ENCODE measurements around the gene ABCA1.
A peak's percentile ranks its signal among the peaks of the same experiment; 100 is the strongest.
"Not testable (repeated sequence)": the region's sequence is repeated elsewhere in the genome, so short reads cannot be mapped to it uniquely, and the experiment has no call there.

The ABCA1 gene

DNA sequence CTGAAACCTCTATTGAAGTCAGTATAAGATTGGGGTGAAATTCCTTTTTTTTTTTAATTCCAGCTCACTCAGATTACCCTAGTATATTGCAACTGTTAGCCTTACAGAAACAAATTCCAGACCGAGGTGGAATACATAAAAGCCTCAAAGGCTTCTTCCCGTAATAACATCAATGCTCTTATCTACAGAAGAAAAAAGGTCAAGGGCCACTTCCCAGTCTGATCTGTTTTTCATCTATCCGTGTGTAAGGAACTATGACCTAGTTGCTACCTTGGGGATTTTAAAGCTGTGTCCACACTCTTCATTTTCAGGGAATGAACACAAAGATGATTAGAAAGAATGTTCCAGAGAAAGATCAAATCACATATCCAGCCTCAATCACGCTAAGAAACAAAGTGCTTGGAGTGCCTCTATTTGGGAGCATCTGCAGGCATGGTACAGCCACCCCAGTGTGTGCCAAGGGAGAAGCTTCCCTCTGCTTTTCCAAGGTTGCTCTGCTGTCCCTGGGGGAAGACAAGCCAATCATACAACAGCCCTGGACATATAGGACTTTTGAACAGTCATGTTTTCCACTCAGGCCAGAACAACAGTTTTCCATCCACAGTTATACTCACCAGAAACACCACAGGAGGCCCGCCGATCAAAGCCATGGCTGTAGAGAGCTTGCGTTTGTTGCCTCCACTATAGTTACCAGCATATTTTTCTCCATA is 140.5 kb downstream of the ABCA1 start:
- DNase-seq, result no peak

DNA sequence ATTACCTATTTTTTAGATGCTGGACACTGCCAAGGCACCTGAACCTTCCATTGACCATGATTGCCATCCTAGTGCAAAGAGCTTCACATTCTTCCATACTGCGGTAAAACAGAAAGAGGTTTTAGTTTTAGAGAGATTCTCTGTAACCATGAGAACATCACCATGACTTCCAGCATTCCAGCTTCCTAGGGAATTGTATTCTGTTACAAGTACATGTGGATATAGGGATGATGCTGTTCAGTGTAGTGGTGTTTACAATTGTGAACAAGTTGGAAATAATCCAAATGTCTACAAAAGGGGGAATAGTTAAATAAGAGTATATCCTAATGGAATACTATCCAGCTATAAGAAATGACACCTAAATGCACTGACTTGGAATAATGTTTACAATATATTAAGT is 141.7 kb downstream of the ABCA1 start:
- no peak for DNase-seq

- DNase-seq, result no peak
Observed at GRCh38 chr9:104784098-104784497, 143.9 kb downstream of the ABCA1 start.

GRCh38 chr9:104783588-104783987 is 144.4 kb downstream of the ABCA1 start:
- no peak for DNase-seq

- no peak for DNase-seq
Observed at GRCh38 chr9:104780796-104781395, 147.1 kb downstream of the ABCA1 start.

DNA sequence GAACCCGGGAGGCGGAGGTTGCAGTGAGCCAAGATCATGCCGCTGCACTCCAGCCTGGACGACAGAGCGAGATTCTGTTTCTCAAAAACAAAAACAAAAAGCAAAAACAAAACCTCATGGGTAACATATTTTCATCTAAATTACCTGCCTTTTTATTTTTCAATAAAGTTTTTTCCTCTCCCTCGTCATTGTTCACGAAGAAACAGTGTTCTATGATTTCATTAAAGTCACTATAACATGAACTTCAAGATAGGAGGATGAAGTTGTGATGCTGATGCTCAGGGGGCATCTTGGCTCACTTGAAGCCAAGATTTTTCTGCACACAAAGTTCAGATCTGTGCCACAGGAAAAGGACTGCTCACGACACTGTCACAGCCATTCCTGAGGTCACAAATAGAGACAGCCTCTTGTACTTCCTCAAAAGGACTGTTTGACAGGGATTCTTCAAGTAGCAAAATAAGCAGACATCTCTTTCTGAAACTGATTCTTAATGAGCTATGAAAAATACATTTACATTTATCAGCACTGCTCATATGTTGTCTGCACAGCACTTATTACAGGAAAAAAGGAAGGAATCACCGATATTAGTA is 147.9 kb downstream of the ABCA1 start:
- no peak for DNase-seq

GRCh38 chr9:104779334-104779733 is 148.6 kb downstream of the ABCA1 start:
- no peak for DNase-seq

GRCh38 chr9:104778802-104779201 is 149.2 kb downstream of the ABCA1 start:
- DNase-seq, result no peak

DNA sequence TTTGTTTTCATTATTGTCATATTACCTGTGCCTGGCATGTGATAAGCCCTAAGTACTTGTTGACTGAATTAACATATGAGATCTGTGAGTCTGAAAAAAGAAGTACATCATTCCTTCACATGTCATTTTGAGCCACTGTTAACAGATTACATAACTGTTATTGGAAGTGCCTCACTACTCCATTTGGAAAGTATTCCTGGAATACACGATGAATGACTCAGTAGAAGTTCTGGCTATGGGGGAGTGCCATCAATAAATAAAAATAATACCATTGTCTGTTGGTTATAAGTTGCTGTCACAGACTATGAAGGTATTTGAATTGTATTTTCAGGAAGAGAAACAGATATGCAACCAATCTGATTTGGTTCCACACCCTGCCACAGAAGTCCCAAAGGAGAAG is 151.2 kb downstream of the ABCA1 start:
- peak; percentile 3 for DNase-seq

GRCh38 chr9:104775976-104776375 is 152.0 kb downstream of the ABCA1 start:
- no peak for DNase-seq

DNA sequence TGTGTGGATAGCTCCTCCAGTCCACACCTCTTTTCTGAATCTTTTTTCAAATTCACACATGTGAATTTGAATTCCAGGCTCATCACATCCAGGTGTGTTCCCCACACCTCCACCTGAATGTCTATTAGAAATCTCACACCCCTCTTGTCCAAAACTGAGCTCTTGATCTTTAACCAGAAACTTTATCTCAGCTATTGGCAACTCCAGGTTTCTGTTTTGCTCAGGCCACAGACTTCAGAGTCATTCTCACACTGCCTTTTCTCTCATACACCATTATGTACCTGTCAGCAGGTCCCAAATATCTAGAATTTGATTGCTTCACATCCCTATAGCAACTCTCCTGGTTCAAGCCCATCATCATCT is 152.4 kb downstream of the ABCA1 start:
- no peak for DNase-seq

GRCh38 chr9:104774831-104775573 is 153.0 kb downstream of the ABCA1 start:
- DNase-seq, result no peak

- DNase-seq, result peak; percentile 5
Observed at GRCh38 chr9:104774132-104774531, 153.8 kb downstream of the ABCA1 start.

DNA sequence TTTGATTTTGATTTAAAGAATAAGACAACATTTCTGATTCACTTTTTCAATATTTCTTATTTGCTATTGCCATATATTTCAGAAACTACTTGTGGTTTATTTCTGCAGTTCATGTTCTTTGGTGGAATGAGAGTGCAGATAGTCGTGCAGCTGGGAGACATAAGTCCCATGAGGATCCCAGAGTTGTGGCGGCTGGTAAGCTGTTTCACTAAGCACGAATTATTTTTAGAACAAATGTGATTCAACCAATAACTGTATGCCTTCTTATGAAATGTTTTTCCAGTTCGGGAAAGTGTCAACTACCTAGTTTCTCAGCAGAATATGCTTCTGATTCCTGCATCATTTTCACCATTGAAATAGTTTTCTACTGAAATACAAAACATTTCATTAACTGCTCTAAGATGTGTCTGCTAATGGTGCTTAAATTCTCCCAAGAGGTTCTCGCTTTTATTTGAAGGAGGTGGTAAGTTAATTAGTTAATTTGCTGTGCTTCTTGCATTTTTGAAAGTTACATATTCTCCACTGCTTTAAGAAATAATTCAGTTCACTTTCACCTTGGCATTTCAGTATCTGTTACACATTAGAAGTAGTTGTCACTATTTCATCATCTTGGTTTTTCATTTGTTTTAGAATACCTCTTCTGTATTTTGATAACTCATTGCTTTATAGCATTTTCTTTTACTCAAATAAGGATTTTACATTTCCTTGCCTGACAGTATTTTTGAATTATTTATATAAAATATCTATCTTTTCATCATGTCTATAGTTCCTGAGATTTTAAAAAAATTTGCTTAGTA is 155.0 kb downstream of the ABCA1 start:
- DNase-seq, result no peak

DNA sequence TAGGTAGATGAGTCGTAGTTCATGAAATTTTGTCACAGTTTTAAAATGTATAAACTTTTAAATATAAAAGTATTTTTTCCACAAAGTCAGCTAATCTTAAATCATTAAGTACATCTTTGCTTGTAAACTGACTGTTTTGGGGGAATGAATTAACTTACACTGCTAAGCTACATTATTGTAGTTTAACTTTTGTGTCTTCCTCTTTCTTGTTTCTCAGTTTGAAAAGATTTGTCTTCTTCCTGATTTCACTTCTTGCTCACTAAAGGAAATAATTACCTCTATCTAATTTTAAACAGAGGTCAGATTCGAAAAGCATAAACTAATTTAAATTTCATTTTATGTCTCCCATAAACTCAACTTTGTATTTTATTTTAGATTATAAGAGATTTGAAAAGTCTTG is 158.3 kb downstream of the ABCA1 start:
- DNase-seq, result no peak

DNA sequence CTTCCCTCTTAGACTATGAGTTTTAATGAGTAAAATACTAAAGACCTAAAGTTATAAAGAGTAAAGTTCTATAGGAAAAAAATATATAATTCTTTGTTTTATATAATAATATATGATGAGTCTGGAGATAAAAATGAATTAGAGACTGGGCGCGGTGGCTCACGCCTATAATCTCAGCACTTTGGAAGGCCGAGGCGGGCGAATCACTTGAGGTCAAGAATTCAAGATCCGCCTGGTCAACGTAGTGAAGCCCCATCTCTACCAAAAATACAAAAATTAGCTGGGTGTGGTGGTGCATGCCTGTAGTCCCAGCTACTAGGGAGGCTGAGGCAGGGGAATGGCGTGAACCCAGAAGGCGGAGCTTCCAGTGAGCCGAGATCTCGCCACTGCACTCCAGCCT is 158.9 kb downstream of the ABCA1 start:
- DNase-seq, result not testable (repeated sequence)

DNA sequence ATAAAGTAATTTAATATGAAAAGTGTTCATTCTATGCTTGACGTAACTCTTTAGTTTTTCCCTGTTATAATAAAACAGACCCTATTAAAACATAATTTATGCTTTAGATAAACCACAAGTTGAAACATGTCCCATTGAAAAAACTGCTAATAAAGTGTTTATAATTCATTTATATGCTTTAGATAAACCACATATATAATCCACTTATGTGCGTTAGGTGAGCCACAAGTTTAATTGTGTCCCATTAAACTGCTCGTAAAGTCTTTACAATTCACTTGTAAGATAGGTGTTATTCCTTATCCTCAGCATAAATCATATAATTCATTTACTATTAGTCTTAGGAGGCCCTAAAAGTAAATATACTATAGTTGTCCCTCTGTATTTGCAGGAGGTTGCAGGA is 160.4 kb downstream of the ABCA1 start:
- no peak for DNase-seq

- DNase-seq, result no peak
Observed at GRCh38 chr9:104766025-104766424, 161.9 kb downstream of the ABCA1 start.

DNA sequence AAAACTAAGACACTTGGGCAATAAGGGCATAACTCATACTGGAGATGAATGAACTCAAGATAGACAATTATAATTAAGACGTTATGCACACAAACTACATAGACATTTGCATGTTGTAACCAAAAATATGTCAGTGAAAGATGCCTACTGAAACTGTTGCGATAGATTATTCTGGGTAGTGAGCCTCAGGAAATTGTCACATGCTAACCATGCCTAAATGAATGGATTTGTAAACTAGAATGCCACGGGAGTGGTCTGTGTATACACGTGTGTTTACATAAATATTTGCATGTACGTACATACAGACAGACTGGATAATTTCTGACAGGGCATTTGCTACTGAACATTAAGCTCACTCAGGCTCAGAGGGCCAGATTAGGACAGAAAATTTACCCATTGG is 162.8 kb downstream of the ABCA1 start:
- no peak for DNase-seq

- DNase-seq, result no peak
Observed at GRCh38 chr9:104758974-104759373, 169.0 kb downstream of the ABCA1 start.

- DNase-seq, result no peak
Observed at GRCh38 chr9:104750185-104750767, 177.7 kb downstream of the ABCA1 start.

- no peak for DNase-seq
Observed at GRCh38 chr9:104748359-104749031, 179.5 kb downstream of the ABCA1 start.
